Measurements from ENCODE around the gene OGA. TPM values are rescaled to one million over a fixed set of nuclear protein-coding genes. Genes with fewer than 3 reads are reported as not detected.

OGA gene
- total RNA-seq = 66.4 and 76.8 TPM in 2 replicates
- 46.1 and 55.7 TPM in 2 replicates for polyA plus RNA-seq

- Histone ChIP-seq H3K9me2 (replicated peaks; ENCODE audit: insufficient read depth) (no peaks in the 10 kb centered on the region), H3K4me3 (peak within 1 kb of the TSS; percentile 82), H3K27ac (peak within 1 kb of the TSS; percentile 94), H4K20me1 (ENCODE audit: insufficient read depth, poor library complexity, severe bottlenecking) (peaks cover 46% of the 10 kb centered on the region), H3K4me2 (peak within 1 kb of the TSS; percentile 91), H3K36me3 (replicated peaks; ENCODE audit: insufficient read depth, low read depth) (no peaks in the 10 kb centered on the region), H3K79me2 (peaks cover 53% of the 10 kb centered on the region), H3K27me3 (no peaks in the 10 kb centered on the region), H3K9me3 (ENCODE audit: low read depth) (no peaks in the 10 kb centered on the region), H2AFZ (peak within 1 kb of the TSS; percentile 61), H3K4me1 (ENCODE audit: insufficient read depth) (peaks cover 20% of the 10 kb centered on the region)
- WGBS (ENCODE audit: low lambda C conversion rate, missing lambda C conversion rate) = under 1% methylated on average over 43 of the region's 47 CpGs
- no peak for TF ChIP-seq CTCF (IDR thresholded peaks at IDR 0.05; ENCODE audit: poor library complexity)
- TF ChIP-seq EZH2 (IDR thresholded peaks at IDR 0.05; ENCODE audit: borderline replicate concordance) = no peak
- peak; percentile 100 for DNase-seq (ENCODE audit: low spot score)
Measured at GRCh38 chr10:101818119-101818871, at the start of gene OGA. Gene OGA (minus strand): TSS chr10:101818444. CDS start chr10:101818022, 422 bp downstream.

- DNase-seq (ENCODE audit: low spot score) = no peak
- Histone ChIP-seq H2AFZ (no peak overlapping the region), H3K79me2 (no peaks in the 10 kb centered on the region), H4K20me1 (ENCODE audit: insufficient read depth, poor library complexity, severe bottlenecking) (no peaks in the 10 kb centered on the region), H3K4me1 (ENCODE audit: insufficient read depth) (no peaks in the 10 kb centered on the region), H3K9me2 (replicated peaks; ENCODE audit: insufficient read depth) (no peaks in the 10 kb centered on the region), H3K4me2 (no peak overlapping the region), H3K27ac (no peak overlapping the region), H3K36me3 (replicated peaks; ENCODE audit: insufficient read depth, low read depth) (no peaks in the 10 kb centered on the region), H3K27me3 (no peaks in the 10 kb centered on the region), H3K9me3 (ENCODE audit: low read depth) (no peaks in the 10 kb centered on the region), H3K4me3 (no peak overlapping the region)
- 67% methylated on average over 1 of the region's 1 CpG for WGBS (ENCODE audit: low lambda C conversion rate, missing lambda C conversion rate)
- TF ChIP-seq EZH2phosphoT487 (IDR thresholded peaks at IDR 0.05; ENCODE audit: low read depth, severe bottlenecking, unreplicated experiment) (no peak), CTCF (IDR thresholded peaks at IDR 0.05; ENCODE audit: poor library complexity) (no peak), EZH2 (IDR thresholded peaks at IDR 0.05; ENCODE audit: borderline replicate concordance) (no peak)
Measured at GRCh38 chr10:101867931-101868330, 49.7 kb upstream of the OGA start.

GRCh38 chr10:101859530-101859929 lies 41.3 kb upstream of the OGA start:
- DNase-seq (ENCODE audit: low spot score) = no peak
- Histone ChIP-seq H3K9me3 (ENCODE audit: low read depth) (no peaks in the 10 kb centered on the region), H3K36me3 (replicated peaks; ENCODE audit: insufficient read depth, low read depth) (no peaks in the 10 kb centered on the region), H3K27me3 (no peaks in the 10 kb centered on the region), H3K4me3 (no peak overlapping the region), H3K4me2 (no peak overlapping the region), H3K4me1 (ENCODE audit: insufficient read depth) (no peaks in the 10 kb centered on the region), H3K27ac (no peak overlapping the region), H3K79me2 (no peaks in the 10 kb centered on the region), H2AFZ (no peak overlapping the region), H3K9me2 (replicated peaks; ENCODE audit: insufficient read depth) (no peaks in the 10 kb centered on the region), H4K20me1 (ENCODE audit: insufficient read depth, poor library complexity, severe bottlenecking) (peaks cover 3% of the 10 kb centered on the region)
- WGBS (ENCODE audit: low lambda C conversion rate, missing lambda C conversion rate) = 92% methylated on average over 2 of the region's 2 CpGs
- TF ChIP-seq CTCF (IDR thresholded peaks at IDR 0.05; ENCODE audit: poor library complexity) = no peak
- no peak for TF ChIP-seq EZH2 (IDR thresholded peaks at IDR 0.05; ENCODE audit: borderline replicate concordance)
